ENCODE results near the gene ATP6AP1.
A peak's percentile ranks its signal among the peaks of the same experiment; 100 is the strongest.

ATP6AP1 gene, protein sequence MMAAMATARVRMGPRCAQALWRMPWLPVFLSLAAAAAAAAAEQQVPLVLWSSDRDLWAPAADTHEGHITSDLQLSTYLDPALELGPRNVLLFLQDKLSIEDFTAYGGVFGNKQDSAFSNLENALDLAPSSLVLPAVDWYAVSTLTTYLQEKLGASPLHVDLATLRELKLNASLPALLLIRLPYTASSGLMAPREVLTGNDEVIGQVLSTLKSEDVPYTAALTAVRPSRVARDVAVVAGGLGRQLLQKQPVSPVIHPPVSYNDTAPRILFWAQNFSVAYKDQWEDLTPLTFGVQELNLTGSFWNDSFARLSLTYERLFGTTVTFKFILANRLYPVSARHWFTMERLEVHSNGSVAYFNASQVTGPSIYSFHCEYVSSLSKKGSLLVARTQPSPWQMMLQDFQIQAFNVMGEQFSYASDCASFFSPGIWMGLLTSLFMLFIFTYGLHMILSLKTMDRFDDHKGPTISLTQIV

DNA sequence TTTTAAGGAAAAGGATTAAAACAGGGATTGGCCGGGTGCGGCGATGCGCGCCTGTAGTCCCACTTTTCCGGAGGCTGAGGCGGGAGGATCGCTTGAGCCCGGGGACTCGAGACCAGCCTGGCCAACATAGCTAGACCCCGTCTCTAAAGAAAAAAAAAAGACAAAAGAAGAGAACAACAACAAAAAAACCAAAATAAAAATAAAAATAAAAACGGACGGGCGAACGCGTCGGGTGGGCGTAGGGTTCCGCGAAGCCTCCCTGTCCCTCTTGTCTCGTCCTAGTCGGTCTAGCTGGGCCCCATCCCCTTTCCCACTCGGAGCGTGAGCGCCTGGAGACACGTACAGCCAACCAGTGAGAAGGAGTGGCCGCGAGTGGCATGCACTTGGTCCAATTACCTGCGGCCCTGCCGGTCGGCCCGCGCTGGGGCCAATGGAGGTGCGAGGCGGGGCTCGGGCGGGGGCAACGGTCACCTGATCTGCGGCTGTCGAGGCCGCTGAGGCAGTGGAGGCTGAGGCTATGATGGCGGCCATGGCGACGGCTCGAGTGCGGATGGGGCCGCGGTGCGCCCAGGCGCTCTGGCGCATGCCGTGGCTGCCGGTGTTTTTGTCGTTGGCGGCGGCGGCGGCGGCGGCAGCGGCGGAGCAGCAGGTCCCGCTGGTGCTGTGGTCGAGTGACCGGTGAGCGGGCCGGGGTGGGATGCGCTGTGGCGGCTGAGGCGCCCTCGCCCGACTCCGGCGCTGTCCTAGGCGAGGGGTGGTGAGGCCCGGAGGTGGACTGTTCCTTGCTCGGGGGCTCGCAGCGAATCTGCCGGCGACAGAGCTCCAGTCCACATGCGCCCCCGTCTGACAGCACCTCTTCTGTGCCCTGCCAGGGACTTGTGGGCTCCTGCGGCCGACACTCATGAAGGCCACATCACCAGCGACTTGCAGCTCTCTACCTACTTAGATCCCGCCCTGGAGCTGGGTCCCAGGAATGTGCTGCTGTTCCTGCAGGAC lies at the start of gene ATP6AP1:
Gene ATP6AP1, plus strand, starts transcription at position 502 of the 996 bp plus-strand sequence. Its CDS starts 16 bp downstream, at position 518.
- TF ChIP-seq, protein P1, sequence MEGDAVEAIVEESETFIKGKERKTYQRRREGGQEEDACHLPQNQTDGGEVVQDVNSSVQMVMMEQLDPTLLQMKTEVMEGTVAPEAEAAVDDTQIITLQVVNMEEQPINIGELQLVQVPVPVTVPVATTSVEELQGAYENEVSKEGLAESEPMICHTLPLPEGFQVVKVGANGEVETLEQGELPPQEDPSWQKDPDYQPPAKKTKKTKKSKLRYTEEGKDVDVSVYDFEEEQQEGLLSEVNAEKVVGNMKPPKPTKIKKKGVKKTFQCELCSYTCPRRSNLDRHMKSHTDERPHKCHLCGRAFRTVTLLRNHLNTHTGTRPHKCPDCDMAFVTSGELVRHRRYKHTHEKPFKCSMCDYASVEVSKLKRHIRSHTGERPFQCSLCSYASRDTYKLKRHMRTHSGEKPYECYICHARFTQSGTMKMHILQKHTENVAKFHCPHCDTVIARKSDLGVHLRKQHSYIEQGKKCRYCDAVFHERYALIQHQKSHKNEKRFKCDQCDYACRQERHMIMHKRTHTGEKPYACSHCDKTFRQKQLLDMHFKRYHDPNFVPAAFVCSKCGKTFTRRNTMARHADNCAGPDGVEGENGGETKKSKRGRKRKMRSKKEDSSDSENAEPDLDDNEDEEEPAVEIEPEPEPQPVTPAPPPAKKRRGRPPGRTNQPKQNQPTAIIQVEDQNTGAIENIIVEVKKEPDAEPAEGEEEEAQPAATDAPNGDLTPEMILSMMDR (IDR thresholded peaks at IDR 0.05; ENCODE audit: low read depth, low read length) = peak; percentile 57
- Histone ChIP-seq H3K4me3 (ENCODE audit: low read depth, low read length) (peak within 1 kb of the TSS; percentile 55), H3K36me3 (peaks cover 23% of the 10 kb centered on the region), H3K27ac (peak within 1 kb of the TSS; percentile 76), H3K27me3 (ENCODE audit: insufficient read depth, low read depth, severe bottlenecking) (peaks cover 6% of the 10 kb centered on the region), H3K9me3 (ENCODE audit: severe bottlenecking) (peaks cover 4% of the 10 kb centered on the region)
- peak; percentile 97 for DNase-seq

DNA sequence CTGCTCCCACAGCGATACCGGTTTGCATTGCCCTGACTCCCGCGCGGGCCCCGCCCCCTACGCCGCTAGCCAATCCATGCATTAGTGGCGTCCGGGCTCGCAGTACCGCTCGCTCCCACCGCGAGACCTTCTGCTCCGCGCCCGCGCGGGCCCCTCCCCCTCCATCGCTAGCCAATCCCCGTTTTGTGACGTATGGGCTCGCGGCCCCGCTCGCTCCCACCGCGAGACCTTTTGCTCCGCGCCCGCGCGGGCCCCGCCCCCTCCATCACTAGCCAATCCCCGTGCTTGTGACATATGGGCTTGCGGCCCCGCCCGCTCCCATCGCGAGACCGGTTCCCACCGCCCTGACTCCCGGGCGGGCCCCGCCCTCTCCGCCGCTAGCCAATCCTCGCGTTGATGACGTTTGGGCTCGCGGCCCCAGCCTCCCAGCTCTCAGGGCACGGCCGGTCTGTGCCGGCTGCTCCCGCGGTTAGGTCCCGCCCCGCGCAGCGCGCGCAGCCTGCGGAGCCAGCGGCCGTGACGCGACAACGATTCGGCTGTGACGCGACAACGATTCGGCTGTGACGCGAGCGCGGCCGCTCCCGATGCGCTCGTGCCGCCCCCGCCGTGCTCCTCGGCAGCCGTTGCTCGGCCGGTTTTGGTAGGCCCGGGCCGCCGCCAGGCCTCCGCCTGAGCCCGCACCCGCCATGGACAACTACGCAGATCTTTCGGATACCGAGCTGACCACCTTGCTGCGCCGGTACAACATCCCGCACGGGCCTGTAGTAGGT lies 49.5 kb upstream of the ATP6AP1 start, which contains the start of gene EMD:
Gene EMD, plus strand, starts transcription at position 497 of the 770 bp plus-strand sequence. Its CDS starts 190 bp downstream, at position 687.
- H3K27me3 ChIP-seq (ENCODE audit: insufficient read depth, low read depth, severe bottlenecking) = no peaks in the 10 kb centered on the region
- TF ChIP-seq, protein P1 (IDR thresholded peaks at IDR 0.05; ENCODE audit: low read depth, low read length) = no peak

DNA sequence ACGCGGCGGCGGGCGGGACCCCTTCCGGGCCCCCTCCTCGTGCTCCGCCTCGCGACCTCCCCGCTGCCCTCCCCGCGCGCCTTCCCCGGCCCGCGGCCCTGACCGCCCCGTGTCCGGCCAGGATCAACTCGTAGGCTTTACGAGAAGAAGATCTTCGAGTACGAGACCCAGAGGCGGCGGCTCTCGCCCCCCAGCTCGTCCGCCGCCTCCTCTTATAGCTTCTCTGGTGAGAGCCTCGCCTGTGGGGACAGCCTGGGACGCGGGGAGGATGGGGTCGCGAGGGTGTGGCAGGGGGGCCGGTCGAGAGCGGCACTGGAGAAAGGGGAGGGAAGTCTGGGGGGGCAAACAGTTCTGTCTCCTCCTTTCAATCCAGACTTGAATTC lies 48.9 kb upstream of the ATP6AP1 start:
- TF ChIP-seq, protein P1 (IDR thresholded peaks at IDR 0.05; ENCODE audit: low read depth, low read length) = no peak
- no peaks in the 10 kb centered on the region for H3K9me3 ChIP-seq (ENCODE audit: severe bottlenecking)

More for the DNA sequence above, 49.5 kb upstream of the ATP6AP1 start, which contains the start of gene EMD:
- peak; percentile 99 for DNase-seq
- H3K9me3 ChIP-seq (ENCODE audit: severe bottlenecking) = no peaks in the 10 kb centered on the region
- H3K4me3 ChIP-seq (ENCODE audit: low read depth, low read length) = peak within 1 kb of the TSS; percentile 90
- H3K27ac ChIP-seq = peak within 1 kb of the TSS; percentile 96
- peaks cover 24% of the 10 kb centered on the region for H3K36me3 ChIP-seq

DNA sequence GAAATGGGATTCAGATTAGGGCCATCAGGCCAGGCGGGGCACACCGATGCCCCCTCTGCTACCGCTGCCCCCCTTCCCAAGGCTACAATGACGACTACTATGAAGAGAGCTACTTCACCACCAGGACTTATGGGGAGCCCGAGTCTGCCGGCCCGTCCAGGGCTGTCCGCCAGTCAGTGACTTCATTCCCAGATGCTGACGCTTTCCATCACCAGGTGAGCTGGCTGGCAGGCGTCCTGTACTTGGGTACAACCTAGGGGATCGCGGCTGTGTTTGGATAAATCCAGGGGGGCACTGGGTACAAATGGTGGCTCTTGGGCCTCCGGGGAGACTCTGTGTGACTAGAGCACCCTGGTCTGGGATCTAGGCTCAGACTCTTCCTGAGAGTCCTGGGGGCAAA lies 48.3 kb upstream of the ATP6AP1 start:
- TF ChIP-seq, protein P1 (IDR thresholded peaks at IDR 0.05; ENCODE audit: low read depth, low read length) = no peak
- peaks cover 24% of the 10 kb centered on the region for H3K36me3 ChIP-seq
- no peaks in the 10 kb centered on the region for H3K27me3 ChIP-seq (ENCODE audit: insufficient read depth, low read depth, severe bottlenecking)
- DNase-seq = no peak
- H3K27ac ChIP-seq = peak overlapping the region; percentile 86
- H3K4me3 ChIP-seq (ENCODE audit: low read depth, low read length) = peak overlapping the region; percentile 90
- H3K9me3 ChIP-seq (ENCODE audit: severe bottlenecking) = no peaks in the 10 kb centered on the region

More for the DNA sequence above, 48.9 kb upstream of the ATP6AP1 start:
- no peak for DNase-seq
- Histone ChIP-seq H3K36me3 (peaks cover 24% of the 10 kb centered on the region), H3K27ac (peak overlapping the region; percentile 86), H3K4me3 (ENCODE audit: low read depth, low read length) (peak overlapping the region; percentile 90), H3K27me3 (ENCODE audit: insufficient read depth, low read depth, severe bottlenecking) (no peaks in the 10 kb centered on the region)

DNA sequence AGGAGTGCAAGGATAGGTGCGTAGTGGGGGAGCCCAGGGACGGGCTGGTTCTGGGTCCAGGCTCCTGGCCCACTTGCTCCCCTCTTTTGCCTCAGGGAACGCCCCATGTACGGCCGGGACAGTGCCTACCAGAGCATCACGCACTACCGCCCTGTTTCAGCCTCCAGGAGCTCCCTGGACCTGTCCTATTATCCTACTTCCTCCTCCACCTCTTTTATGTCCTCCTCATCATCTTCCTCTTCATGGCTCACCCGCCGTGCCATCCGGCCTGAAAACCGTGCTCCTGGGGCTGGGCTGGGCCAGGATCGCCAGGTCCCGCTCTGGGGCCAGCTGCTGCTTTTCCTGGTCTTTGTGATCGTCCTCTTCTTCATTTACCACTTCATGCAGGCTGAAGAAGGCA lies 47.7 kb upstream of the ATP6AP1 start:
- Histone ChIP-seq H3K27me3 (ENCODE audit: insufficient read depth, low read depth, severe bottlenecking) (no peaks in the 10 kb centered on the region), H3K9me3 (ENCODE audit: severe bottlenecking) (no peaks in the 10 kb centered on the region), H3K4me3 (ENCODE audit: low read depth, low read length) (no peak overlapping the region), H3K27ac (no peak overlapping the region), H3K36me3 (peaks cover 24% of the 10 kb centered on the region)
- DNase-seq = no peak
- TF ChIP-seq, protein P1 (IDR thresholded peaks at IDR 0.05; ENCODE audit: low read depth, low read length) = no peak

Measured in WERI-Rb-1 (cell line).